Chondrocyte (in vitro differentiated cells): ENCODE results near the gene TSEN15. TPM values are rescaled to one million over a fixed set of nuclear protein-coding genes. Genes with fewer than 3 reads are reported as not detected.

ENCODE experiments used
- DNase-seq: peaks from one replicate; pipeline ENCODE4 v3.0.0; 2021; ENCODE audit warnings: mixed read lengths, low spot score
- H3K27ac Mint-ChIP-seq: one replicate; pipeline ENCODE4 v1.8.0; 2021; ENCODE audit warnings: mild to moderate bottlenecking, moderate library complexity, mixed read lengths; ENCODE audit not compliant: unreplicated experiment
- H3K27me3 Mint-ChIP-seq: 2 replicates; pipeline ENCODE4 v1.8.0; 2021; ENCODE audit warnings: low read depth, mixed read lengths
- H3K36me3 Mint-ChIP-seq: 2 replicates; pipeline ENCODE4 v1.8.0; 2021; ENCODE audit warnings: low read depth, mixed read lengths
- H3K4me1 Mint-ChIP-seq: 2 replicates; pipeline ENCODE4 v1.8.0; 2021; ENCODE audit warnings: low read depth, mild to moderate bottlenecking, mixed read lengths
- H3K4me3 Mint-ChIP-seq: one replicate; pipeline ENCODE4 v1.8.0; 2021; ENCODE audit warnings: mild to moderate bottlenecking, moderate library complexity, mixed read lengths; ENCODE audit not compliant: unreplicated experiment
- H3K9me3 Mint-ChIP-seq: 2 replicates; pipeline ENCODE4 v1.8.0; 2021; ENCODE audit warnings: low read depth, mixed read lengths
- total RNA-seq: library from RNA; stranded (reverse); gene quantifications from 3 replicates; pipeline ENCODE4 v1.2.1, GENCODE V29; 2021
- TF ChIP-seq, protein P1 (sequence below): fragments of 200-600 bp; sonication (generic); IDR thresholded peaks from 2 replicates; pipeline ENCODE4 v1.5.0; 2021; ENCODE audit warnings: antibody characterized with exemption, mild to moderate bottlenecking, moderate library complexity

The TSEN15 gene
- total RNA-seq, 1 donor from 2014 or later, result 40.6 TPM

DNA sequence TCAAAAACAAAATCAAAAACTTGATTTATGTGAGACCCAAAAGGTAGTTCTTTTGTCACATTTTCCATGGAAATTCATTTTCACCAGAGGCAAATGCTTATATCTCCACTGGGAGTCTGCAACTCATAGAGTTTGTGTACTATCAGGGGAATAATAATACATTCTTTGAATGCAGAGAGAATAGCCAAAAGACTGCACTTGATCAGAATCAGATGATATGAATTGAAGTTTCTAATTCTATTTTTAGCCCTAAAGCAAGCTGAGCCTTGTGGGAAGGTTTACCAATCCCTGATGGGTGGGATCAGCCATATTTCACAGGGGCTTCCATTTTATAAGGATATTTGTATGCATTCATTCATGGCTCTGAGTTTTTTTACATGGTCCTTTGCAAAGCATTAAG is 49.6 kb downstream of the TSEN15 start:
- H3K4me3 Mint-ChIP-seq, result no peak overlapping the region

DNA sequence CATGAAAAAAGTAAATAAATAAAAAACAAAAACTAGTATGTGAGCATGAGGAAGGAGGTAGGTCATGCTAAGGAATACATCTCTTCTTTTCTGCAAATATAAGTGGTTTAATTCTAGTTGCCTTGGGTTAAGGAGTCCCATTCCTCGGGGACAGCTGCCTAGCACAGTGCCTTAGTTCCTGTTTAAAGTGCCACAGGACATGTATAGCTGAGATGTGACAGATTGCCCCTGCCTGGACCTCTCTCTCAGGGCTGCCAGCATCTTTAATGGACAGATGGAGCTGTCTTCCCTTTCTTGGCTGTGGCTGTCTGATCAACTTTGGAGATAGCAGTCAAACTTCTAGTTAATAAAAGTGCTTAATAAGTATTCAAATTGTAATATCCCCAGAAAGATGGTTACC is 50.0 kb downstream of the TSEN15 start:
- peaks cover 30% of the 10 kb centered on the region for H3K9me3 Mint-ChIP-seq
- DNase-seq, result no peak
- TF ChIP-seq, protein P1, sequence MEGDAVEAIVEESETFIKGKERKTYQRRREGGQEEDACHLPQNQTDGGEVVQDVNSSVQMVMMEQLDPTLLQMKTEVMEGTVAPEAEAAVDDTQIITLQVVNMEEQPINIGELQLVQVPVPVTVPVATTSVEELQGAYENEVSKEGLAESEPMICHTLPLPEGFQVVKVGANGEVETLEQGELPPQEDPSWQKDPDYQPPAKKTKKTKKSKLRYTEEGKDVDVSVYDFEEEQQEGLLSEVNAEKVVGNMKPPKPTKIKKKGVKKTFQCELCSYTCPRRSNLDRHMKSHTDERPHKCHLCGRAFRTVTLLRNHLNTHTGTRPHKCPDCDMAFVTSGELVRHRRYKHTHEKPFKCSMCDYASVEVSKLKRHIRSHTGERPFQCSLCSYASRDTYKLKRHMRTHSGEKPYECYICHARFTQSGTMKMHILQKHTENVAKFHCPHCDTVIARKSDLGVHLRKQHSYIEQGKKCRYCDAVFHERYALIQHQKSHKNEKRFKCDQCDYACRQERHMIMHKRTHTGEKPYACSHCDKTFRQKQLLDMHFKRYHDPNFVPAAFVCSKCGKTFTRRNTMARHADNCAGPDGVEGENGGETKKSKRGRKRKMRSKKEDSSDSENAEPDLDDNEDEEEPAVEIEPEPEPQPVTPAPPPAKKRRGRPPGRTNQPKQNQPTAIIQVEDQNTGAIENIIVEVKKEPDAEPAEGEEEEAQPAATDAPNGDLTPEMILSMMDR, result no peak
- no peaks in the 10 kb centered on the region for H3K27me3 Mint-ChIP-seq
- no peaks in the 10 kb centered on the region for H3K4me1 Mint-ChIP-seq
- H3K36me3 Mint-ChIP-seq, result peaks cover 28% of the 10 kb centered on the region
- H3K4me3 Mint-ChIP-seq, result no peak overlapping the region
- no peak overlapping the region for H3K27ac Mint-ChIP-seq

More for the DNA sequence above, 49.6 kb downstream of the TSEN15 start:
- H3K4me1 Mint-ChIP-seq, result no peaks in the 10 kb centered on the region
- TF ChIP-seq, protein P1, result no peak
- DNase-seq, result no peak
- no peaks in the 10 kb centered on the region for H3K27me3 Mint-ChIP-seq
- H3K36me3 Mint-ChIP-seq, result peaks cover 27% of the 10 kb centered on the region
- H3K27ac Mint-ChIP-seq, result no peak overlapping the region
- H3K9me3 Mint-ChIP-seq, result peaks cover 26% of the 10 kb centered on the region

DNA sequence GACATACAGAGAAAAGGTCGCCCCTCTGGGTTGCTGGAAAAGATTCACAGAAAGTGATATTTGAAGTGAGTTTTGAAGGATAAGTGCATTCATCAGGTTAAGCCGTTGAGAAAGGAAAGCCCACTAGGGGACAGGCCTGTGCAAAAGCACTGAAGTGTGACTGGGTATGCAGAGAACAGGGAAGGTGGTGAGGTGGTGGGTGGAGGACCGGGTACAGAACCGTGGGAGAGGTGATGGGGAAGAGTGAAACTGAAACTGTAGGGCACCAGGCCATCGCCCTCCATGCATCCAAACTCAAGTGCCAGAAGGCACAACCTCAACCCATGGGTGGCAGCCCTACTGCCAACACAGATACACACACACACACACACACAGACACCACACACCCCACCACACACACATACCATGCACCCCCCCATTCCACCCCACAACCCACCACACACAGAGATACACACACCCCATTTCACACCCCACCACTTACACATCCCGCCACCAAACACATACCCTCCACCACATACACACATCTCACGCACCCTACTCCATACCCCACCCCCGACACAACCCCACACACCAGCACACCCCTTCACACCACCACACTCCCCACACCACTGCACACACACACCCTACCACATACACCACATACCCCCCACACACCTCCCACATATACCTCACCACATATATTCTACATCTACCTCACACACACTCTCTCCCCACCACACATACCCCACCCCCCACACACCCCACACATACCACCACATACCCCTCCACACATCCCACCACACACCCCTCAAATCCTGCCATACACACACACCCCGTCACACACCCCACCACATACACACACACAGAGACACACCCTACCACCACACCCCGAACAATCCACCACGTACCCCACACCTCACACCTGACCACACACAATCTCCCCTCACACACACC is 59.0 kb downstream of the TSEN15 start:
- TF ChIP-seq, protein P1, result peak; percentile 48
- peaks cover 20% of the 10 kb centered on the region for H3K9me3 Mint-ChIP-seq
- H3K27ac Mint-ChIP-seq, result no peak overlapping the region
- H3K36me3 Mint-ChIP-seq, result peaks cover 17% of the 10 kb centered on the region
- no peaks in the 10 kb centered on the region for H3K27me3 Mint-ChIP-seq
- peaks cover 7% of the 10 kb centered on the region for H3K4me1 Mint-ChIP-seq
- DNase-seq, result no peak
- H3K4me3 Mint-ChIP-seq, result no peak overlapping the region

DNA sequence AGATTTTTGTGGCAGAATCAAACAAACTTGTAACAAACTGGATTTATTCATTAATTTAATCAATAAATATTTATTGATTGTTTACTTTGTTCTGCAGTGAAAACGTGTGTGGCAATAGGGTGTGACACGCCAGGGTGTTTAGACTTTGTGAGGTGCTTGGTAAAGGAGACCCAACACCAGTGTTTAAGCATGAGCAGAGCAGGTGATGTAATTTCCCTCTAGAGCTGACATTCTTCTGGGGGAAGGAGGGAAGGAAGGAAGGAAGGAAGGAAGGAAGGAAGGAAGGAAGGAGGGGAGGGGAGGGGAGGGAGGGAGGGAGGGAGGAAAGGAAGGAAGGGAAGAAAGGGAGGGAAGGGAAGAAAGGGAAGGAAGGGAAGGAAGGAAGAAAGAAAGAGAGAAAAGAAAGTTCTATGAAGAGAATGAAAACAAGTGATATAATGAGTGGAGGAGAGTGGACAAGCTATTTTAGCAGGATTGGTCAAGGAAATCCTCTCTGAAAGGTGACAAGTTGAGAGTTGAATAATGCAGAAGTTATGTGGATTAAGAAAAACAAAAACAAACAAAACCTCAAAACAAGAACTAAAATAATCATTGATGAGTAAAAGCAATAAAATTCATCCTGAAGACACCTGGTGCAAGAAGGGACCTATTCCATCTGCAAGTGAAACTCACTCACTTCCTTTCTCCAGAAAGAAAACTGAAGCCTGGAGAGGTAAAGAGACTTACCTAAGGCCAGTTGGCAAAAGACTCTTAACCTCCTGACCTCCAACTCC is 60.8 kb downstream of the TSEN15 start:
- Mint-ChIP-seq H3K4me1 (peaks cover 14% of the 10 kb centered on the region), H3K36me3 (peaks cover 1% of the 10 kb centered on the region), H3K9me3 (peaks cover 6% of the 10 kb centered on the region), H3K27me3 (no peaks in the 10 kb centered on the region), H3K4me3 (no peak overlapping the region), H3K27ac (no peak overlapping the region)
- no peak for DNase-seq
- TF ChIP-seq, protein P1, result no peak

DNA sequence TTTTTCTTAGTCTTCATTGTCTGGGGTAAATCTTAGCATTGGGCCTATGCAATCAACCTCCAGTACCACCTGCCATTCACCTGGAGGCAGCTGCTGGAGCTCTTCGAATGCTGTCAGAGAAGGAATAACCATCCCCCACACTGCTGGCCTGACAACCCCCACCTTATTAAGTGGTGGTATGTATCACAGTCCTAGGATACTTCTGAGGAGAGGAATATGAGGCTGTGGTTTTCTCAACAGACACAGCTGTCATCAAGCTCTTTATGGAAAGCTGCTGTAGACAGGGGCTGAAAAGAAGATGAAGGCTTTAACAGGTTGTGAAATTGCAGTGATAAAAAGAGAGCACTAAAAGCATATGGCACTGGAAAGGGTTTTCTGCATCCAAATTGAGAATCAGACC is 61.7 kb downstream of the TSEN15 start:
- Mint-ChIP-seq H3K27me3 (no peaks in the 10 kb centered on the region), H3K9me3 (peaks cover 6% of the 10 kb centered on the region), H3K4me3 (no peak overlapping the region), H3K36me3 (no peaks in the 10 kb centered on the region), H3K4me1 (peaks cover 23% of the 10 kb centered on the region), H3K27ac (no peak overlapping the region)
- DNase-seq, result no peak
- TF ChIP-seq, protein P1, result no peak
